ENCODE measurements around the gene ZNF726.
"Not testable (repeated sequence)": the region's sequence is repeated elsewhere in the genome, so short reads cannot be mapped to it uniquely, and the experiment has no call there.

The ZNF726 gene

DNA sequence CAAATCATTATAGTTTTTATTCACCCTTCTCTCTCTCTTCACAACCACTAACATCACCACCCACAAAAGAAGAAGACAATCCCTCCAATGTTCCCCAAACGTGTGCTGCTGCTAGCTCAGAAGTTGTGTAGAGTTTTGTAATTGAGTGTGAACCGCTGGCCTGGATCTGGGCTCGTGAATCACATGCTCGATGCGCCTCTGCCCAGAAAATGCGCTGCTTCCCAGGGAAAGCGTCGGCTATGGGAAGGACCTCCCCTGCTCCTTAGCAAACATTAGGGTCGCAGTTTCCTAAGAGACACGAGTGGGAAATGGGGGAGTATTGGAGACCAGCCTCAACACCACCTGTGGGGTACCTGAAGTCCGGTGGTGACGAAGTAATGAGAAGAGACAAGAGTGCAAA is 38.4 kb upstream of the ZNF726 start:
- Histone ChIP-seq H3K4me1 (ENCODE audit: low read depth, poor library complexity, severe bottlenecking) (no peaks in the 10 kb centered on the region), H4K20me1 (ENCODE audit: insufficient read depth) (no peaks in the 10 kb centered on the region), H3K9ac (no peak overlapping the region), H2AFZ (ENCODE audit: low read depth) (no peak overlapping the region), H3K27me3 (ENCODE audit: insufficient read depth, low read depth) (no peaks in the 10 kb centered on the region), H3K4me2 (no peak overlapping the region), H3K27ac (no peak overlapping the region), H3K4me3 (IDR thresholded peaks at IDR 0.05; ENCODE audit: insufficient read depth, low read depth, low read length) (no peak overlapping the region), H3K79me2 (ENCODE audit: insufficient read depth, low read depth) (no peaks in the 10 kb centered on the region), H3K36me3 (ENCODE audit: insufficient read depth) (no peaks in the 10 kb centered on the region)
- TF ChIP-seq, protein P1, sequence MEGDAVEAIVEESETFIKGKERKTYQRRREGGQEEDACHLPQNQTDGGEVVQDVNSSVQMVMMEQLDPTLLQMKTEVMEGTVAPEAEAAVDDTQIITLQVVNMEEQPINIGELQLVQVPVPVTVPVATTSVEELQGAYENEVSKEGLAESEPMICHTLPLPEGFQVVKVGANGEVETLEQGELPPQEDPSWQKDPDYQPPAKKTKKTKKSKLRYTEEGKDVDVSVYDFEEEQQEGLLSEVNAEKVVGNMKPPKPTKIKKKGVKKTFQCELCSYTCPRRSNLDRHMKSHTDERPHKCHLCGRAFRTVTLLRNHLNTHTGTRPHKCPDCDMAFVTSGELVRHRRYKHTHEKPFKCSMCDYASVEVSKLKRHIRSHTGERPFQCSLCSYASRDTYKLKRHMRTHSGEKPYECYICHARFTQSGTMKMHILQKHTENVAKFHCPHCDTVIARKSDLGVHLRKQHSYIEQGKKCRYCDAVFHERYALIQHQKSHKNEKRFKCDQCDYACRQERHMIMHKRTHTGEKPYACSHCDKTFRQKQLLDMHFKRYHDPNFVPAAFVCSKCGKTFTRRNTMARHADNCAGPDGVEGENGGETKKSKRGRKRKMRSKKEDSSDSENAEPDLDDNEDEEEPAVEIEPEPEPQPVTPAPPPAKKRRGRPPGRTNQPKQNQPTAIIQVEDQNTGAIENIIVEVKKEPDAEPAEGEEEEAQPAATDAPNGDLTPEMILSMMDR (conservative IDR thresholded peaks at IDR 0.05; ENCODE audit: low read depth, low read length), result no peak

DNA sequence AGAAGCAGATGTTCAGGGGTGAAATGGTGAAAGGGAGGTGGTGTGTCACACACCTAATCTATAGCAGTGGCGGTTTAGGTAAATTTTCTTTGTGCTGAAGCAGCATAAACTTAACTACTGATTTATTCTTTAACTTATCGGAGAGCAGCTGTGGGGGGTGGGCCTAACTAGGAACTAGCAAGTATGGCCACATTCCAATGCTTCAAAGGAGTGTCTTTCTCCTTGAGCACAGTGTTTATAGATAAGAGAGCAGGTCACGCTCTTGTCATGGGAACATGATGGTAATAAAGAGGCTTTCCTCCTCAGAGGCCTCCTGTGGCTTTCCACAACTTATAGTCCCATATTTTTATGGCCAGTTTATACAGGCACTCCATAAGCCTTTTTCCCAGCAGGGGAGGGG is 37.9 kb upstream of the ZNF726 start:
- H3K4me2 ChIP-seq; H3K79me2 ChIP-seq (ENCODE audit: insufficient read depth, low read depth); H3K4me1 ChIP-seq (ENCODE audit: low read depth, poor library complexity, severe bottlenecking); H3K36me3 ChIP-seq (ENCODE audit: insufficient read depth); H3K4me3 ChIP-seq (IDR thresholded peaks at IDR 0.05; ENCODE audit: insufficient read depth, low read depth, low read length); H3K27ac ChIP-seq; H3K9ac ChIP-seq; H2AFZ ChIP-seq (ENCODE audit: low read depth); H3K27me3 ChIP-seq (ENCODE audit: insufficient read depth, low read depth); H4K20me1 ChIP-seq (ENCODE audit: insufficient read depth): not testable (repeated sequence)

DNA sequence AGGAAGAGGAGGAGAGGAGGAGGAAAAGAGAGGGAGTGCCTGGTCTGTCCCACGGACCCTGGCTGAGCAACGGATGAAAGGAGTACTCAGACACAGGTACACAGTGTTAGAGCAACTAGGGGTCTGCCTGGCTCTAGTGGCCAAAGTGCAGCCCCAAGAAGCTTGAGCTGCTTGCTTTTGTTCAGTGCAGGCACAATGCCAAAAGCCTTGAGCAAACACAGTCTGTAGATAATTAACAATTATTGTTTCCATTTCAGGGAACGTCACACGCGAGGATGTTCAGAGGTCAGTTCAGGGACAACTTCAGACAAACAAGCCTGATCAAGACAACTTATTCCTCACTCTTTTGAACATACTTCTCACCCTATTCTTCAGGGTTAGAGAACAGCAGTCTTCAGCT is 32.2 kb upstream of the ZNF726 start:
- Histone ChIP-seq H3K27ac (no peak overlapping the region), H3K4me1 (ENCODE audit: low read depth, poor library complexity, severe bottlenecking) (no peaks in the 10 kb centered on the region), H3K4me2 (no peak overlapping the region), H2AFZ (ENCODE audit: low read depth) (no peak overlapping the region), H3K4me3 (IDR thresholded peaks at IDR 0.05; ENCODE audit: insufficient read depth, low read depth, low read length) (no peak overlapping the region), H3K9ac (no peak overlapping the region), H3K79me2 (ENCODE audit: insufficient read depth, low read depth) (no peaks in the 10 kb centered on the region), H3K27me3 (ENCODE audit: insufficient read depth, low read depth) (no peaks in the 10 kb centered on the region), H4K20me1 (ENCODE audit: insufficient read depth) (no peaks in the 10 kb centered on the region), H3K36me3 (ENCODE audit: insufficient read depth) (no peaks in the 10 kb centered on the region)
- TF ChIP-seq, protein P1 (conservative IDR thresholded peaks at IDR 0.05; ENCODE audit: low read depth, low read length), result no peak

DNA sequence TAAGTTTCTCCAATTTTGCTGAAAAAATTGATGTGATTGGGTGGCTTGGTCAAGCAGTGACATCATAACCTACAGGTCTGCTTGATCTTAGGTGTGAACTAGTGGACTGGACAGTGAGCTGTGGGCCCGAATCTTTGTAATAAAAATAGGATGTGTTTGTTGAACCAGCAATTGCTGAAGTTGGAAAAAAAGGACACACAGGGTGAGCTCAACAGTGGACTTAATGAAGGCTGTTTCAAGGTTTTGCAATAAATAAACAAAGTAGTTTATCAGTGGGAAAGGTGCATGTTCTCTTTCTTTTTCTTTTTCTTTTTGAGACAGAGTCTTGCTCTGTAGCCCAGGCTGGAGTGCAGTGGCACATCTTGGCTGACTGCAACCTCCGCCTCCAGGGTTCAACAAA is 30.3 kb upstream of the ZNF726 start:
- no peak overlapping the region for H3K27ac ChIP-seq
- no peaks in the 10 kb centered on the region for H3K4me1 ChIP-seq (ENCODE audit: low read depth, poor library complexity, severe bottlenecking)
- no peak overlapping the region for H3K4me2 ChIP-seq
- no peak overlapping the region for H3K4me3 ChIP-seq (IDR thresholded peaks at IDR 0.05; ENCODE audit: insufficient read depth, low read depth, low read length)
- H2AFZ ChIP-seq (ENCODE audit: low read depth), result no peak overlapping the region
- no peaks in the 10 kb centered on the region for H3K36me3 ChIP-seq (ENCODE audit: insufficient read depth)
- no peak overlapping the region for H3K9ac ChIP-seq
- H3K27me3 ChIP-seq (ENCODE audit: insufficient read depth, low read depth), result no peaks in the 10 kb centered on the region
- TF ChIP-seq, protein P1 (conservative IDR thresholded peaks at IDR 0.05; ENCODE audit: low read depth, low read length), result no peak
- no peaks in the 10 kb centered on the region for H3K79me2 ChIP-seq (ENCODE audit: insufficient read depth, low read depth)
- H4K20me1 ChIP-seq (ENCODE audit: insufficient read depth), result no peaks in the 10 kb centered on the region

DNA sequence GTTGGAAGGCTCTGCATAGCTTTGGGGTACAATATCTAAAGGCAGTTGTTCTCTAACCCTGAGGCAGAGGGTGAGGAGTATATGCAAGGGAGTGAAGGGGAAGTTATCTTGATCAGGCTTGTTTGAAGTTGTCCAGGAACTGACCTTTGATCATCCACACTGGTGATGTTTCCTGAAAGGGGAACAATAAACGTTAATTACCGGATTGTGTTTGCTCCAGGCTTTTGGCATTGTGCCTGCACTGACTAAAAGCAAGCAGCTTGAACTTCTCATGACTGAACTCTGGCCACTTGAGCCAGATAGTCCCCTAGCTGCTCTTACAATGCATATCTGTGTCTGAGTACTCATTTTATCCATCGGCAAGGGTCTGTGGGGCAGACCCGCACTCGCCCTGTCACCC is 27.0 kb upstream of the ZNF726 start:
- Histone ChIP-seq H3K27me3 (ENCODE audit: insufficient read depth, low read depth) (no peaks in the 10 kb centered on the region), H2AFZ (ENCODE audit: low read depth) (no peak overlapping the region), H4K20me1 (ENCODE audit: insufficient read depth) (no peaks in the 10 kb centered on the region), H3K4me3 (IDR thresholded peaks at IDR 0.05; ENCODE audit: insufficient read depth, low read depth, low read length) (no peak overlapping the region), H3K27ac (no peak overlapping the region), H3K4me2 (no peak overlapping the region), H3K4me1 (ENCODE audit: low read depth, poor library complexity, severe bottlenecking) (no peaks in the 10 kb centered on the region), H3K36me3 (ENCODE audit: insufficient read depth) (no peaks in the 10 kb centered on the region), H3K79me2 (ENCODE audit: insufficient read depth, low read depth) (no peaks in the 10 kb centered on the region), H3K9ac (no peak overlapping the region)
- TF ChIP-seq, protein P1 (conservative IDR thresholded peaks at IDR 0.05; ENCODE audit: low read depth, low read length), result no peak

DNA sequence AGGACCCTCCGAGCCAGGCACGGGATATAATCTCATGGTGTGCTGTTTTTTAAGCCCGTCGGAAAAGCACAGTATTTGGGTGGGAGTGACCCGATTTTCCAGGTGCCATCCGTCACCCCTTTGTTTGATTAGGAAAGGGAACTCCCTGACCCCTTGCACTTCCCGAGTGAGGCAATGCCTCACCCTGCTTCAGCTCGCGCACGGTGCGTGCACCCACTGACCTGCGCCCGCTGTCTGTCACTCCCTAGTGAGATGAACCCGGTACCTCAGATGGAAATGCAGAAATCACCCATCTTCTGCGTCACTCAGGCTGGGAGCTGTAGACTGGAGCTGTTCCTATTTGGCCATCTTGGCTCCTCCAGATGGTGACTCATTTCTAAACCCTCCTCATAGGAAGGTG is 18.6 kb upstream of the ZNF726 start:
- not testable (repeated sequence) for H3K4me3 ChIP-seq (IDR thresholded peaks at IDR 0.05; ENCODE audit: insufficient read depth, low read depth, low read length); H4K20me1 ChIP-seq (ENCODE audit: insufficient read depth); H3K27ac ChIP-seq; H3K9ac ChIP-seq; H3K36me3 ChIP-seq (ENCODE audit: insufficient read depth); H2AFZ ChIP-seq (ENCODE audit: low read depth); H3K4me2 ChIP-seq; H3K79me2 ChIP-seq (ENCODE audit: insufficient read depth, low read depth); H3K27me3 ChIP-seq (ENCODE audit: insufficient read depth, low read depth); H3K4me1 ChIP-seq (ENCODE audit: low read depth, poor library complexity, severe bottlenecking)
